HG02870 (cell line): ENCODE measurements around the gene NDUFB8.

Source experiments
- ATAC-seq: cut with Tn5 transposase; IDR thresholded peaks from one replicate; pipeline ENCODE4 v1.9.1; 2021; ENCODE audit warnings: mild to moderate bottlenecking, moderate library complexity; ENCODE audit not compliant: unreplicated experiment

Gene NDUFB8

DNA sequence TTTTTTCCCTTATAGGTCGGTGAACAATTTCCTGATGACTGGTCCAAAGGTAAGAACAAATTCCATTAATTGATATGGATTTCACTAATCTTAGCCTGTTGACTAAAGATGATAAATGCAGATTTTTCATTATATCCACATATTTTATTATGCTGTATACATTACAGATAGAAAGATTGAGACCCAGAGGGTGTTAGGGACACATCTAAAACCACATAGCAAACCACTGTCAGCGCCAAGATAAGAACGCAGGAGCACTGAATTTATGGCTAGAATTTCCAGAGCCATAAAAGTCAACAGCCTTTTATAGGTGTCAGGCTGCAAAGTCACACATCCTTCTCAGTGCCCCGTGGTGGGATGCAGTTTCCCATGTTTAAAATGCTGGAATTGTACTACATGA, 50.6 kb downstream of the NDUFB8 start:
- ATAC-seq = no peak

DNA sequence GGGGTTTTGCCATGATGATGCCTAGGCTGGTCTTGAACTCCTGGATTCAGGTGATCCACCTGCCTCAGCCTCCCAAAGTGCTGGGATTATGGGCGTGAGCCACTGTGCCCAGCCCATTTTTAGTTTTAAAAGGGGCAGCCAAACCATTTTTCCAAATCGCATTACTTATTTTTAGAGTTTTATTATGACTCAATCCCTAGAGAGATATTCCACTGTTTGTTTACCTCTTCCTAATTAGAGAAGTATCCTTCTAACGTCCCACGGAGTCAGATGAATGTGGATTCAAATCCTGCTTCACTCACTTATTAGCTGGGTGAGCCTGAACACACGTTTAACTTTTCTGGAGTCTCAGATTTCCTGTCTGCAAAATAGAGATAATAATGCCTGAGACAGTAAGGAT, 51.7 kb downstream of the NDUFB8 start:
- no peak for ATAC-seq
